HG03571 (cell line): Measurements from ENCODE around the gene CSF2.

Experiments used
- ATAC-seq: cut with Tn5 transposase; IDR thresholded peaks from one replicate; pipeline ENCODE4 v1.9.1; 2021; ENCODE audit not compliant: unreplicated experiment

CSF2 gene

DNA sequence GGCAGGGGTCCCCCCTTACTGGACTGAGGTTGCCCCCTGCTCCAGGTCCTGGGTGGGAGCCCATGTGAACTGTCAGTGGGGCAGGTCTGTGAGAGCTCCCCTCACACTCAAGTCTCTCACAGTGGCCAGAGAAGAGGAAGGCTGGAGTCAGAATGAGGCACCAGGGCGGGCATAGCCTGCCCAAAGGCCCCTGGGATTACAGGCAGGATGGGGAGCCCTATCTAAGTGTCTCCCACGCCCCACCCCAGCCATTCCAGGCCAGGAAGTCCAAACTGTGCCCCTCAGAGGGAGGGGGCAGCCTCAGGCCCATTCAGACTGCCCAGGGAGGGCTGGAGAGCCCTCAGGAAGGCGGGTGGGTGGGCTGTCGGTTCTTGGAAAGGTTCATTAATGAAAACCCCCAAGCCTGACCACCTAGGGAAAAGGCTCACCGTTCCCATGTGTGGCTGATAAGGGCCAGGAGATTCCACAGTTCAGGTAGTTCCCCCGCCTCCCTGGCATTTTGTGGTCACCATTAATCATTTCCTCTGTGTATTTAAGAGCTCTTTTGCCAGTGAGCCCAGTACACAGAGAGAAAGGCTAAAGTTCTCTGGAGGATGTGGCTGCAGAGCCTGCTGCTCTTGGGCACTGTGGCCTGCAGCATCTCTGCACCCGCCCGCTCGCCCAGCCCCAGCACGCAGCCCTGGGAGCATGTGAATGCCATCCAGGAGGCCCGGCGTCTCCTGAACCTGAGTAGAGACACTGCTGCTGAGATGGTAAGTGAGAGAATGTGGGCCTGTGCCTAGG lies at the start of gene CSF2:
Gene CSF2 (plus strand): TSS at position 559 of the 783 bp plus-strand sequence. CDS start 35 bp downstream, at position 594.
- no peak for ATAC-seq

DNA sequence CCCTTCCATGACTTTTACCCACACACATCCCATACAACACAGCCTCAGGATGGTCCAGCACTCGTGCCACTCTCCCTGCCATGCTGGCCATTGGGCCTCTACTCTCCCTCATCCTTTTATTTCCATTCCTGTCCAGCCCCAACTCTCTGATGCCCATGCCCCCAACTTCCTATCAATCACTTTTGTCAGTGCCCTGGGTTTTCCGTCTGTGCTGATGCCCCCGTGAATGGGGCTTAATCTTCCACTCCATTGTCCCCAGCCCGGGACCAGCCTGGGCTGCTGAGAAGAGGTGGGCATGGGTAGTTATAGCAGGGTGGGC lies 49.5 kb upstream of the CSF2 start:
- ATAC-seq = no peak

DNA sequence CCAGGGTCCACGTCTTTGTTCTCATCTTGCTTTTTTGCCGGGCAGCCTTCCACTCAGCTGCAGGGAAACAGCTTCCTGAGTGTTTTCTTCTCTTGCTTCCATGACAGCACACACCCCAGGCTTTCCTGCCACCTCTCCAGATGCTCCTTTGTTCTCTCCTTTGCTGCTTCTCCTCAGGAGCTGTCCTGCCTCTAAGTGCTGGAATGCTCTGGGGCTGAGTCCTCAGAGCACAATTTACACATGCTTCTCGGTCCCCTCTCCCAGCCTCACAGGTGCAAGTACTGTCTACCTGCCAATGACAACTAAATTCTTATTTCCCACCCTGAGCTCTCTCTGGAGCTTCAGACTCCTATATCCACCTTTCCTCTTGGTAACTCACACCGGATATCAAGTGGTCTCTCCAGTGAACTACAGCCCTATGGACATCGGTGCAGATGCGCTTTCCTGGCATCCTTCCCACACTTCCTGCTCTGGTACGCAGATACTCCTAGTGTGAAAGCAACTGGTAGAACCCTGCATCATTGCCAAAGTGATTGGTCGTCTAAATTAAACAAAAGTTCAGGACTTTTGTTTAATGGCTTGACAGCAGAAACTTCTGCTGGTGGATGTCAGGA lies 48.7 kb upstream of the CSF2 start:
- no peak for ATAC-seq

DNA sequence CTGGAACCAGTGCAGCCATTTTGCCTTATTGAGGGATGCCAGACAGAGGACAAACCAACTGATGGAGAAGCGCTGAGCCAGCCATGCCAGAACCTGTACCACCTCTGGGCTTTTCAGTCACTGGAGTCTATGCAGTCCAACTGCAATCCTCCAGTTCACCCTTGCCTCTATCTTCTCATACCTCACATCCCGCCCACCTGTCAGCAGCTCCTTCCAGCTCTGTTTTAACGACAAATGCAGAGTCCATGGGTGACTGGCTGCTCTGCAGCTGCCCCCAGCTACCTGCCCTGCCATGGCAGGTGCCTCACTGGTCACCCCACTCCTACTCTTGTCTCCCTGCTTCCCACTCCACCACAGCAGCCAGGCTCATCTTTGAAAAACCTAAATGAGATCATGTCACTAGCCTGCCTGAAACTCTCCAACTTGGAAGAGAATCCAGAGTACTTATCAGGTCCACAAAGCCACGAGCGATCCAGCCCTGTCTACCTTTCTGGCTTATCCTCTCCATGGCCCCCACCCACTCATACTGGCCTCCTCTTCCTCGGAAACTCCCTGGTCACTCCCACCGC lies 48.1 kb upstream of the CSF2 start:
- no peak for ATAC-seq

DNA sequence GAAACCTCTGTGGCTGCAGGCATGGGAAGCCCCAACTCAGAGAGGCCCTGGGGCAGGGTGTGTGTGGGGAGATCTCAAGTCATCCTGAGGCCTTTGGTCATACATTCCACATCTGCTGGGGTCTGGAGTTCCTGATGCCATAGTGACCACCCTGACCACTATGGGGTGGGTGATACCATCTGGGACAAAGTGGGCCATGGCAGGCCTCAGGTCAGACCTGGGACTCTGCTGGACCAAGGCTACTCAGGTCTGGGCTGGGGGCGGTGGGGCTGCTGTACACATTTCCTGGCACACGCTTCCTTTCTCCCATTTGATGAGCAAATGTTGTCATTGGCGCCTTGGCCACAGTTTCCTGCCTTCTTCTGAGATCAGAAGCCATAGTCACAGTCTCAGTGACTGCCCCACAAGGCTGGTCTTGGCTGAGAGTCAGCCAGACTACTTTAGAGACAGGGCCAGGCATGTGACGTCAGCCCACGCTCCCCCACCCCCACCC lies 47.0 kb upstream of the CSF2 start:
- no peak for ATAC-seq

DNA sequence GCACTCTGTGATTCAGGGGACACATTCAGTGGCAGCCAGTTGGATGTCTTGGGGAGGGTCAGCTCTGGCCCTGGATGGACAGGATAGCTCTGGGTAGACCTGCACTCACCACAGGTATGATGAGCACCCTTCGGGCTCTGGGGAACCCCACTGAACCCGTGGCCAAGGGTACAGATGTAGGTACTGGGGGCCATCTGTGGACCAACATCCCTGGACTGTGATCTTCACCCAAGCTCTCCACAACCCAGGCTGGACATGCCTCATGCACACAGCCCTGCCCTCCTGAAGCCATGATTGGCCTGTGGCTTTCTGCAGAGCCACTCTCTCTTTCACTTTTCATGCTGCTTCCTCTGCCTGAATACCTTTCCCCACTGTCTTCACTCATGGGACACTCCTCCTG lies 46.6 kb upstream of the CSF2 start:
- no peak for ATAC-seq

DNA sequence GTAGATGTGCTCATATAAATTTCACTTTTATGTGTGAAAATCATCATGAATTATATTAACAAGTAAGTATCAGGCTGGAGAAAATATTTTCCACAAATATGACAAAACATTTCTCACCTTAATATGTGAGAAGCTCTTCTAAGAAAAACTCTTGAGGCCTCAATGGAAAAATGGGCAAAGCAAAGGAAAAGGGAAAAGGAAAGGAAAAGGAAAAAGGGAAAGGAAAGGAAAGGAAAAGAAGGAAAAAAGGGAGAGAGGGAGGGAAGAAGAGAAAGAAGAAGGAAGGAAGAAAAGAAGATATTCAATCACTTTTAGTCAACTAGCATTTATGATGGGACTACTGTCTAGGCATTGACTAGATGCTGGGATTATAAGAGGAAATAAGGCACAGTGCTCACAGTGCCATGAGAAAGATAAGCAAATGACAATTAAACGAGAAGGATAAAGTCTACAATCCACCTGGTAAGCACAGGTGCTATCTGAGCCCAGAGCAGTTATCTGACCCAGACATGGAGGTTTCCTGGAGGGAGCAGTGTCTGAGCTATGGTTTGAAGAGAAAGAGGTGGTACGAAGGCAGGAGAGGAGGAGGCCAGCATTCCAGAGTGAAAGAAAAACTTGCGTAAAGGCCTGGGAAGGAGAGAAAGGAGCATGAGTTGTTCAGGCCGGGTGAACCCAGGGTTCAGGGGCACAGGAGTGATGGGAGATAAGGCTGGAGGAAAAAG lies 43.8 kb upstream of the CSF2 start:
- ATAC-seq = no peak

DNA sequence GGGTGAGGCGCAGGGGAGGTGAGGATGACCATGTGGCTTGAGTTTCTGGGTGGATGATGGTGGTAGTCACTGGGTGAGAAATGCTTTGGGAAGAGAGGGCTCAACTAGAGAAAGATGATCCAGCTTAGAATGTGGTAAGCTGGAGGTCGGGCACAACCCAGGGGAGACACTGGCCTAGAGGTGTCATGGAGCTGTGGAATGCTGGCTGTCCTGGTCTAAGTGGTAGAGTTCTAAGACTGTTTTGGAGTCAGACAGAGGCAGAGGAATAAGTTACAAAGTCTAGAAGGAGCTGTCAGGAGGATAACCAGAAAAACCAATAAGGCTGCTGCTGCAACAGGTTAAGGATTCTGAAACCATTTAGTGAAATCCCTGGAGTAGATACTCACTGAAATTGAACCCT lies 43.0 kb upstream of the CSF2 start:
- no peak for ATAC-seq

DNA sequence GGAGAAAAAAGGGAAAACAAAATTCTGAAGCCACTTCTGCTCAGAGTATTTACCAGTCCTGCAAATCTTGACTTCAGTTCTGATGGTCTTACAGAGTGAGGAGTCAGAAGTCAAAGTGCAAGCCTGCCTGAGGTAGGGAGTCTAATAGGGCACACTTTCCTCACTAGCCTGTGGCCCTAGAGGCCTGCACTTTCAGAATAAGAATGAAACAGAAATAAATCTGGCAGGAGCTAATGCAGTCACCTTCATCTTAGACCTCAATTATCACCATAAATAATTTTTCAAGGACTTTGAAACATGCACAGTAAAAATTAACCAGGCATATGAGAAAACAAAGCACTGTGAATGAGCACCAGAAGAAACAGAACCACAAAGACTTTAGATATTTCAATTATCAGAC lies 41.4 kb upstream of the CSF2 start:
- no peak for ATAC-seq

DNA sequence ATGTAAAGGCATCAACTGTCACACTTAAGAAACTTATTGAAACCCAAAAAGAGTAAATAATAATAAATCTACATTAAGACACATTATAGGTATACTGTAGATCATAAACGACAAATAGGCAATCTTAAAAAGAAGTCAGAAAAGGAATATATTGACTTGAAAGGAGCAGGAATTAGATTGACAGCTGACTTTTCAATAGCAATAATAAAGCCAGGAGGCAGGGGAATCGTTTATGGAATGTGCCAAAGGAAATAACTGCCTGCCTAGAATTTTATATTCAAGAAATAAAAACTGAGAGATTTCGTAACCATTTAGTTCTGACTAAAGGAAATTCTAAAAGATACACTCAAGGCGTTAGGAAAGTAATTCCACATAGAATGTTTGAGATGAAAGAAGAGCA lies 40.5 kb upstream of the CSF2 start:
- no peak for ATAC-seq

DNA sequence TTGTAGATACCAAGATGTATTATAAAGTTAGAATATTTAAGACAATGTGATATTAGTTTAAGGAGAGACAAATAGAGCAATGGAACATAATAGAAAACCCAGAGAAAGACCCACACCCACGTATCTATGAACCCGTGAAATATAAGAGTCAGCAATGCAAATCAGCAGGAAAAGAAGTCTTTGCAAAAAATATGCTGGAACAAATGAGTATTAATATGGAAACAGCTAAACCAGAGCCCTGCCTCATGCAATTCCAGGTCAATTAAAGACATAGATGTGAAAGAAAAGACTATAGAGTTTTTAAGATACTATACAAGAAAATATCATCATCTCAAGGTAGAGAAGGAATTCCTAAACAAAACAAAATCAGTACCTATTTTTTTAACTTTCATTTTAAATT lies 36.2 kb upstream of the CSF2 start:
- no peak for ATAC-seq

DNA sequence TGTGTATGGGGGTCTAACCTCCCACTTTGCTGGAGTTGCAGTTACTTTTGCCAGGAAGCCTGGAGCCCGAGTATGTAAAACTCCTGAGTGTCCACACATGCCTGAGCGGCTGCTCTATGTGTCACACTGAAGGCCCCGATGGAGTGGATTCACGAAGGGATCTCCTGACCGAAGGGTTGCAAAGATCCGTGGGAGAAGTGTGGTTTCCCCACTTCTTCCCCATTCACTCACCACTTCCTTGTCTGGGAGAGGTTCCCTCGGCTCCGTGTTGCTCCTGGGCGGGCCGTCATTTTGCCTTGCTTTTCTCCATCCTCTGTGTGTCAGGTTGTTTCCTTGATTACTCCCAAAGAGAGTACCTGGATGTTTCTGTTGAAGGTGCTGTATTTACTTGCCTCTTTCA lies 29.4 kb upstream of the CSF2 start:
- no peak for ATAC-seq

DNA sequence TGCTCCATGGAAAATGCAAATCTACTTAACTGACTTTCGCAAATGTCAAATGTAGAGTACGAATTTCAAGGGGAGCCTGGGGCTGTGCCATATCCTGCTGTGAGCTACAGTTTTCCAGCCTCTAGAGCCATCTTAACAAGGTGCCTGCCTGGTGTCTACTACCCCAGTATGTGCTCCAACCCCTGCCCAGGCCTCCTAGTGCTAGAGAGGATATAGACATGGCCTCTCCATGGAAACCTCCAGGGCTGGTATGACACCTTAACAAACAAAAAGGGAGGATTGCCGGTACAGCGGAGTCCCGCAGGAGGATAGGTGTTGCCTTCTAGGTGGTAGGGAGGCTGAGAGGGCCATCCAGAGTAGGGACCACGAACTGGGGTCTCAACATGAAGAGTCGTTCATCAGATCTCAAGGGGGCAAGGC lies 26.7 kb upstream of the CSF2 start:
- ATAC-seq = no peak

DNA sequence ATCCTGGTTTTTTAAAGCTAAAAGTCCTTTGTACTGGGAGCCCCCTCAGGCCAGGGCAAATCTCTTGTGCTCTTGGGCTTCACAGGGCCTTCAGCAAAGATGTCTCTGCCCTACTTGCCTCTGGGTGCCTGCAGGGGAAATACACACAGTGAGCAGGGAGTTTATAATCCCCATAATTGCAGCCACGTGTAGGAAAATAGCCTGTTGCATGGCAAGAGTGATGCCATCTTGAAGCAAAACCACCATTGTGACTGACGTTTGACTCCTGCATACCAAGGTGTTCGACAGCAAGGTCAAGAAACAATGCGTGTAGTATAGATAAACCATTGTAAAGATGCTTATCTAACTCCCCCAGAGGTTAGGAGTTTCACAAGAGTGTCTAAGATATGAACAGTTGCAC lies 24.5 kb upstream of the CSF2 start:
- ATAC-seq = no peak

DNA sequence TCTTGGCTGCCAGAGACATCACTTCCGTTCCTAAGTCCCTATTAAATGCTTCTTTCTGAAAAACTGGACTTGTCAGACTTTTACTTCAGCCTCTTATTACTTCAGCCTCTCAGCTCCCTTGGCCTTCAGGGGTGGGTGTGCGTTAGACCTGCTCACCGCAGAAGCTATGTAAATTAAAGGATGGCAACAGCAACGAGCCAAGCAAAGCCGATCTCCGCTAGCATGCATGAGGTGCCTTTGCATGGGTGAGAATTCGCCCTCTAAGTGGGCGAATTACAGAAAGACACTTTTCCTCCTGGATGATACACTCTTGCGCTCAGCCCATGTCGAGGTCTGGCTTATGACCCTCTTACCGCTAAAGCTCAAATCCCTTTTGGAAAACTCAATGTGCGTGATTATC lies 24.0 kb upstream of the CSF2 start:
- no peak for ATAC-seq

DNA sequence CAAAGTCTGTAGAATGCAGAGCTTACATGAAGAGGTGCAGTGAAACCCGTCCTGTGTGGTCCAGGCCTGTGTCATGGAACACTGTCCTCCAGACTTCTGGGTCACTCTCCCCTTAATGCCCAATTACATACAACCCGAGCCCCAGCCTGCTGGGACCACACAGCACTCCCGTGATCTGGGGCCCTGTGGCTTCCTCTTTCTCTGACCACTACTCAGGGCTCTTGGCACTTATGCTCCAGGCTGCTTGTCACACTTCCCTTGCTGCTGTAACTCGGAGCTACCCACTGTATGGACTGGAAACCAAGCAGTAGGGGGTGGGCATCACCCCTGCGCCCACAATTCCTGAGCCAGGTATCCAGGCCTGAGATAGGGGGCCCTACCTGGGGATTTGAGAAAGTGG lies 23.5 kb upstream of the CSF2 start:
- no peak for ATAC-seq

DNA sequence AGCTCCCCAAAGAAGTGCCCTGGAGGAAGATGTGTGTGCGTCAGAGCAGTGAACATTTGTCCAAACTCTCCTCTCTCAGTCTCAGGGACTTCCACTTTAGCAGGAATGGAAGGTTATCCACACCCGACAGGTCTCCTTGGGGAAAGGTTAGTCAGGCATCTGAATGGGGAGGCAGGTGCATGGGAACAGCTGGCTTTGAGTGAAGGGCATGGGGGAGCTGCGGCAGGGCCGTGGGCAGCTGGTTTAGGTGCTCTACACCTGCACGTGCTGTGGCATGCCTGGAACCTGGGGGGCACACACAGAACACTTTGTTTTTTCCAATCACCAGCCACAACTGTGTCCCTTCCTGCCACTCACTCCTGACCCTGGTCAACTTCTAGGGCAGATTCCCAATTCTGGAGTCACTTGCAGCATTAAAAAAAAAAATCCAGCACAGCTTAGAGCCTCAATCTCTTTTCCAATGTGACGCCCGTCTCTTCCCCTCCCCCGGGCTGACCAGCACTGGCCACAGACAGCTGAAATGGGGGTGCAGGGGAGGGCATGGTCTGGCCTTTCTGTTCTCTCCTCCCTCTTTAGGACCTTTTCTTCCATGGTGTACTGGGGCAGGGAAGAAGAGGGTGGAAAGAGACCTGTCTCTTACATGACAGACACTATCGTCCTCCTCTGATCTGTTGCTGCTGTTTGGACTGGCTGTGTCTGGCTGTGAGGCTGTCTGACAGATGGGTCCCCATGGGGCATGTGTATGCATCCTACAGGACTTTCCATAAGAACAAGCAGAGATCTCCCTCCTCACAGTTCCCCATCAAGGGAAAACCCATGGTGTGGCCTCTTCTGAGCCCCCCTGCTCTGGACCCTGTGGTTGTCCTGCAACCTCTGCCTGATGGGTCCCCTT lies 22.7 kb upstream of the CSF2 start:
- ATAC-seq = no peak

DNA sequence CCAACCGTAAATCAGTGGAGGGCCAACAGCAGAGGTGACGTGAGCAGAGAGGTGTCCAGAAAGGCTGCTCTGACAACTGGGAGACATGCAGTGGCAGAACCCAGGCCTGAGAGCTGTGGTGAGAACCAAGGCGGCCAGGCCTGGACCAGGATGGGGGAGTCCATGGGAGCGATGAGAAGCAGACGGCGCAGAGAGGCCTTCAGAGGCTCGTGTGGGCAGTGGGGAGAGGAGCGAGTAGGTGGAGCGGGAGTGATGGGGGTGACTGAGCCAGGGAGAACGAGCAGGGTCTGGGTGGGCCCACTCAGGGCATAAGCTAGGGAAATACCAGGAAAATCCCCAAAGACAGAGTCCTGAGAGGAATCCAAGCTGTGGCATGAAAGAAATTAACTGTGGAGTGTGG lies 21.1 kb upstream of the CSF2 start:
- ATAC-seq = no peak

DNA sequence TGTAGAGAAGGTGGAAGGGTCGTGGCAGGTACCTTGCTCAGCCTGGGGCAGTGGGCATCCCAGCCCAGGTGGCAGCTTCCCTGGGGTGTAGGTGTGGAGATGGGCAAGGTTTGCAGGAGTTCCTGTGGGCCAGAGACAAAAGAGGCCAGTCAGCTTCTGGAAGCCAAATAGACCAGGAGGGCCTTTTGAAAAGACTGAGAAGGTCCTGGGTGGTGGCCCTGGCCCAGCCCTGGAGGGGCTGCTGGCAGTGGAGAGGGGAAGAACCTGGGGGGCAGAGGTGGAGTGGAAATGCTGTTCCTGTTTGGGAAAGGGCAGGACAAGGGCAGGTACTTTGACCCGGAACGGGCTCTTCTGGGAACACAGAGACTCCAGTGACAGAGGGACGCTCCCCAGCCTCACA lies 20.1 kb upstream of the CSF2 start:
- no peak for ATAC-seq

DNA sequence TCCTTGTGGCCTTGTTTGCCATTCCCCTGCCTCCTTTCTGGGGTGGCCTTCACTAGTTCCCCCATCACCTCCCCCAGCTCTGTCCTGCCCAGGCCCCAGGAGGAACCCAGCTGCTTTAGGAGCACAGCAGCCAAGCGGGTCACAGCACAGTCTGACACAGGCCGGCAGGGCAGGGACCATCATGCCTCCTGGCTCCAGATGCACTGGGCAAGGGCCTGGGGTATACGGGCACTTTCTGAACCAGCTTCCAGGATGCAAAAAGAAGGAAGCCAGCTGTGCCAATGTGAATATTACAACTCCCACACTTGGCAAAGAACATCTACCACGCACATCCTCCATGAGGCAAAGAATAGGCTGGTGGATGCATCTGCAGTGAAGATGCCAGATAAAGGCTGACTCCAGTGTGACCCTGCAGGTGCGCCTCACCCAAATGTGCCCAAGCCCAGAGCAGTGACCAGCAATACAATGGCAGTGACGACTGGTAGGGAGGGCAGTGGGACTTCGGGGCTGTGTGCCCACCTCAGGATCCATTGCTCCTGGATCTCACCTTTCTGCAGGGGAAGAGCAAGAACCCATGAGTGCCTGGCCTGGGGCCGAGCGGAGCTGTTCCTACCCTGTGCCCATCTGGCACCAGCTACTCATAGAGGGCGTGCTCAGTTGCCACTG lies 19.4 kb upstream of the CSF2 start:
- no peak for ATAC-seq
